K562 (cell line): ENCODE data around the gene LOXL3. TPM values are rescaled to one million over a fixed set of nuclear protein-coding genes. Genes with fewer than 3 reads are reported as not detected.

Experiments used
- CTBP1 ChIP-seq: fragments of 450-650 bp; IDR thresholded peaks from 2 replicates; pipeline ENCODE4 v1.6.1; 2016; ENCODE audit warnings: borderline replicate concordance
- ETS2 ChIP-seq: IDR thresholded peaks from 2 replicates; pipeline ENCODE4 v1.6.1; 2016; ENCODE audit warnings: borderline replicate concordance, missing genetic modification characterization, mild to moderate bottlenecking, moderate library complexity, missing compliant biosample characterization; ENCODE audit not compliant: poor library complexity, severe bottlenecking
- KAT2B ChIP-seq: IDR thresholded peaks from one replicate; pipeline ENCODE4 v1.6.1; 2012; ENCODE audit warnings: low read depth, mild to moderate bottlenecking, control low read depth, inconsistent platforms, low read length, moderate library complexity
- NCOA6 ChIP-seq: fragments of 450-650 bp; IDR thresholded peaks from 2 replicates; pipeline ENCODE4 v1.6.1; 2017; ENCODE audit warnings: mild to moderate bottlenecking
- RBM34 ChIP-seq: fragments of 200-400 bp; formaldehyde crosslinking; IDR thresholded peaks from 2 replicates; pipeline ENCODE4 v1.6.1; 2018; ENCODE audit warnings: low read length, borderline replicate concordance; ENCODE audit not compliant: insufficient read depth
- TCF3 ChIP-seq: sonication (generic); formaldehyde crosslinking; IDR thresholded peaks from 2 replicates; pipeline ENCODE4 v1.4.0; 2020; ENCODE audit warnings: mild to moderate bottlenecking, missing genetic modification reagents
- ZBTB1 ChIP-seq: sonication (generic); formaldehyde crosslinking; IDR thresholded peaks from 2 replicates; pipeline ENCODE4 v1.8.1; 2023; ENCODE audit warnings: missing genetic modification reagents, low read depth, mild to moderate bottlenecking, borderline replicate concordance
- ZNF274 ChIP-seq: IDR thresholded peaks from 2 replicates; pipeline ENCODE4 v1.6.1; 2011; ENCODE audit warnings: low read depth, mild to moderate bottlenecking, low read length, moderate library complexity, borderline replicate concordance
- ZNF699 ChIP-seq: fragments of 250-450 bp; sonication (Bioruptor Pico); IDR thresholded peaks from 2 replicates; pipeline ENCODE4 v1.8.0; 2021; ENCODE audit warnings: mild to moderate bottlenecking, moderate library complexity; ENCODE audit not compliant: insufficient replicate concordance
- ZNF76 ChIP-seq: fragments of 250-450 bp; sonication (Bioruptor Pico); IDR thresholded peaks from 2 replicates; pipeline ENCODE4 v1.4.0; 2020; ENCODE audit warnings: mild to moderate bottlenecking, moderate library complexity, borderline replicate concordance
- ZZZ3 ChIP-seq: fragments of 450-650 bp; IDR thresholded peaks from 2 replicates; pipeline ENCODE4 v1.6.1; 2016; ENCODE audit warnings: antibody characterized with exemption, mild to moderate bottlenecking, moderate library complexity
- polyA plus RNA-seq, 8 experiments: library from polyadenylated mRNA; depleted of rRNA in 4 of 8; stranded (reverse) in 5 of 8; unstranded in 3 of 8; fragments of >200 nt; fragmentation: Nextera tagmentation in 2 of 8; fragmentation: Illumina TruSeq in 1 of 8; extraction: Ambion mirVana in 2 of 8; extraction: Trizol in 1 of 8; gene quantifications; 2 replicates each; pipeline versions ENCODE4 v1.2.1 to v1.2.3, GENCODE V29; 2011 to 2014; ENCODE audit warnings: inconsistent platforms in 1 of 8, missing spikeins in 1 of 8
- total RNA-seq, 7 experiments: library from RNA; depleted of rRNA in 6 of 7; stranded (reverse); fragments of >200 nt in 6 of 7; fragmentation: Illumina TruSeq in 2 of 7; extraction: Trizol in 2 of 7; gene quantifications; 2 replicates each; pipeline versions ENCODE4 v1.2.1 to v1.2.3, GENCODE V29; 2011 to 2021; ENCODE audit warnings: low replicate concordance in 1 of 7
- TF ChIP-seq, protein P1 (sequence below): sonication (generic); formaldehyde crosslinking; IDR thresholded peaks from 2 replicates; pipeline ENCODE4 v1.8.1; 2022; ENCODE audit warnings: missing genetic modification reagents
- TF ChIP-seq, protein P2 (sequence below): IDR thresholded peaks from 2 replicates; pipeline ENCODE4 v1.6.1; 2011; ENCODE audit not compliant: insufficient read length; ENCODE audit errors: extremely low read depth
- TF ChIP-seq, protein P3 (sequence below): fragments of 250-450 bp; sonication (Bioruptor Pico); IDR thresholded peaks from 2 replicates; pipeline ENCODE4 v1.5.0; 2021
- TF ChIP-seq, protein P4 (sequence below), 2 experiments: fragments of 450-650 bp; formaldehyde crosslinking in 1 of 2; IDR thresholded peaks; 2 replicates each; pipeline versions ENCODE4 v1.4.0 to v1.6.1; 2014 to 2020; ENCODE audit warnings: mild to moderate bottlenecking in 2 of 2, borderline replicate concordance in 1 of 2, low read depth in 1 of 2

The LOXL3 gene
- total and polyA plus RNA-seq, 9 of the 15 experiments (the other 6 are each of a cell fraction or from before 2014, with no cell fraction given) = 0.22 to 0.99 (median 0.31) TPM

DNA sequence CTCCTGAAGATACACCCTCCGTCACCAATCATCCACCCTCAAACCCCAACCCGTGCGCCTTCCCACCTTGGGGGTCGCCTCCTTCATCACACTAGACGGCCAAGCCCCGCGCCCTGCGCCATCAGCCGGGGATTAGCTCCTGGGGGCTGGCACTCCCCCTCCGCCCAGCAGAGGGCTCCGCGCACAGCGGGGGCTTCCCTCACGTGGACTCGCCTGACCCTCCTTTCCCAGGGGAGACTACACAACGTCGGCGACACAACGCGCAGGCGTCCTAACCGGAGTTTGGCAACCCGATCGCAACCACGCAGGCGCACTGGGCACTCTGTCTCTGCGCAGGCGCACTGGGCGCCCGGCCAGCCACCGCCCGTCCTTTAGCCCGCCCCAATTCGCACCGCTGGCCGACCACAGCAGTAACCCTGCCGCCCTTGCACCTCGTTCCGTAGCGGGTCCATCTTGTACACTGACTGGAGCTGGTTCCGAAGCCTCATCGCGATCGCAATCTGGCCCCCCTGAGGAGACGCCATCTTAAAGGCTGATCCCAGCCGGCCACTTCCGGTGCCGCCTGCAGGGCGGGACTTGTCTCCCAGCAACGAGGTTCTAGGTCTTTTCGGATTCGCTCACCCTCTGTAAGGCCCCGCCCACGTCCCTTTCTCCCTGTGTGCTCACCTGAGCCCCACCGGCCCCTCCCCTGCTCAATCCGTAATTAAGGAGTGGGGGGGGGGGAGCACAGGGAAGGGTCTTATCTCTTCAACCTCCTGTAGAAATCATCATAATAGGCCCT is 46.4 kb downstream of the LOXL3 start, which contains the start of gene PCGF1 (continued):
- TF ChIP-seq, protein P1, sequence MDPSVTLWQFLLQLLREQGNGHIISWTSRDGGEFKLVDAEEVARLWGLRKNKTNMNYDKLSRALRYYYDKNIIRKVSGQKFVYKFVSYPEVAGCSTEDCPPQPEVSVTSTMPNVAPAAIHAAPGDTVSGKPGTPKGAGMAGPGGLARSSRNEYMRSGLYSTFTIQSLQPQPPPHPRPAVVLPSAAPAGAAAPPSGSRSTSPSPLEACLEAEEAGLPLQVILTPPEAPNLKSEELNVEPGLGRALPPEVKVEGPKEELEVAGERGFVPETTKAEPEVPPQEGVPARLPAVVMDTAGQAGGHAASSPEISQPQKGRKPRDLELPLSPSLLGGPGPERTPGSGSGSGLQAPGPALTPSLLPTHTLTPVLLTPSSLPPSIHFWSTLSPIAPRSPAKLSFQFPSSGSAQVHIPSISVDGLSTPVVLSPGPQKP (CRISPR knock-in tag) = no peak
- TF ChIP-seq TCF3 (peak; percentile 4), ZBTB1 (CRISPR knock-in tag) (peak; percentile 17; the same call in 1 of the 2 replicates), ZNF76 (CRISPR knock-in tag) (no peak; the same call in 1 of the 2 replicates), ZNF274 (no peak), NCOA6 (no peak), CTBP1 (peak; percentile 25), ZZZ3 (no peak), ZNF699 (CRISPR knock-in tag) (no peak), RBM34 (no peak), KAT2B (no peak), ETS2 (tag) (no peak)
- TF ChIP-seq, protein P2, sequence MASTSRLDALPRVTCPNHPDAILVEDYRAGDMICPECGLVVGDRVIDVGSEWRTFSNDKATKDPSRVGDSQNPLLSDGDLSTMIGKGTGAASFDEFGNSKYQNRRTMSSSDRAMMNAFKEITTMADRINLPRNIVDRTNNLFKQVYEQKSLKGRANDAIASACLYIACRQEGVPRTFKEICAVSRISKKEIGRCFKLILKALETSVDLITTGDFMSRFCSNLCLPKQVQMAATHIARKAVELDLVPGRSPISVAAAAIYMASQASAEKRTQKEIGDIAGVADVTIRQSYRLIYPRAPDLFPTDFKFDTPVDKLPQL = no peak
- TF ChIP-seq, protein P3, sequence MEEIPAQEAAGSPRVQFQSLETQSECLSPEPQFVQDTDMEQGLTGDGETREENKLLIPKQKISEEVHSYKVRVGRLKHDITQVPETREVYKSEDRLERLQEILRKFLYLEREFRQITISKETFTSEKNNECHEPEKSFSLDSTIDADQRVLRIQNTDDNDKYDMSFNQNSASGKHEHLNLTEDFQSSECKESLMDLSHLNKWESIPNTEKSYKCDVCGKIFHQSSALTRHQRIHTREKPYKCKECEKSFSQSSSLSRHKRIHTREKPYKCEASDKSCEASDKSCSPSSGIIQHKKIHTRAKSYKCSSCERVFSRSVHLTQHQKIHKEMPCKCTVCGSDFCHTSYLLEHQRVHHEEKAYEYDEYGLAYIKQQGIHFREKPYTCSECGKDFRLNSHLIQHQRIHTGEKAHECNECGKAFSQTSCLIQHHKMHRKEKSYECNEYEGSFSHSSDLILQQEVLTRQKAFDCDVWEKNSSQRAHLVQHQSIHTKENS (CRISPR knock-in tag) = no peak
- TF ChIP-seq, protein P4, sequence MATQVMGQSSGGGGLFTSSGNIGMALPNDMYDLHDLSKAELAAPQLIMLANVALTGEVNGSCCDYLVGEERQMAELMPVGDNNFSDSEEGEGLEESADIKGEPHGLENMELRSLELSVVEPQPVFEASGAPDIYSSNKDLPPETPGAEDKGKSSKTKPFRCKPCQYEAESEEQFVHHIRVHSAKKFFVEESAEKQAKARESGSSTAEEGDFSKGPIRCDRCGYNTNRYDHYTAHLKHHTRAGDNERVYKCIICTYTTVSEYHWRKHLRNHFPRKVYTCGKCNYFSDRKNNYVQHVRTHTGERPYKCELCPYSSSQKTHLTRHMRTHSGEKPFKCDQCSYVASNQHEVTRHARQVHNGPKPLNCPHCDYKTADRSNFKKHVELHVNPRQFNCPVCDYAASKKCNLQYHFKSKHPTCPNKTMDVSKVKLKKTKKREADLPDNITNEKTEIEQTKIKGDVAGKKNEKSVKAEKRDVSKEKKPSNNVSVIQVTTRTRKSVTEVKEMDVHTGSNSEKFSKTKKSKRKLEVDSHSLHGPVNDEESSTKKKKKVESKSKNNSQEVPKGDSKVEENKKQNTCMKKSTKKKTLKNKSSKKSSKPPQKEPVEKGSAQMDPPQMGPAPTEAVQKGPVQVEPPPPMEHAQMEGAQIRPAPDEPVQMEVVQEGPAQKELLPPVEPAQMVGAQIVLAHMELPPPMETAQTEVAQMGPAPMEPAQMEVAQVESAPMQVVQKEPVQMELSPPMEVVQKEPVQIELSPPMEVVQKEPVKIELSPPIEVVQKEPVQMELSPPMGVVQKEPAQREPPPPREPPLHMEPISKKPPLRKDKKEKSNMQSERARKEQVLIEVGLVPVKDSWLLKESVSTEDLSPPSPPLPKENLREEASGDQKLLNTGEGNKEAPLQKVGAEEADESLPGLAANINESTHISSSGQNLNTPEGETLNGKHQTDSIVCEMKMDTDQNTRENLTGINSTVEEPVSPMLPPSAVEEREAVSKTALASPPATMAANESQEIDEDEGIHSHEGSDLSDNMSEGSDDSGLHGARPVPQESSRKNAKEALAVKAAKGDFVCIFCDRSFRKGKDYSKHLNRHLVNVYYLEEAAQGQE (IDR thresholded peaks at IDR 0.05; ENCODE audit: borderline replicate concordance) = peak; percentile 10; the same call in 1 of the 2 replicates
- TF ChIP-seq, protein P4 (CRISPR knock-in tag; IDR thresholded peaks at IDR 0.05; ENCODE audit: low read depth) = 0 out of 2 replicates have a peak, but pooled peaks have one; percentile 28
